ENCODE results near the gene PSD2.

PSD2 gene

DNA sequence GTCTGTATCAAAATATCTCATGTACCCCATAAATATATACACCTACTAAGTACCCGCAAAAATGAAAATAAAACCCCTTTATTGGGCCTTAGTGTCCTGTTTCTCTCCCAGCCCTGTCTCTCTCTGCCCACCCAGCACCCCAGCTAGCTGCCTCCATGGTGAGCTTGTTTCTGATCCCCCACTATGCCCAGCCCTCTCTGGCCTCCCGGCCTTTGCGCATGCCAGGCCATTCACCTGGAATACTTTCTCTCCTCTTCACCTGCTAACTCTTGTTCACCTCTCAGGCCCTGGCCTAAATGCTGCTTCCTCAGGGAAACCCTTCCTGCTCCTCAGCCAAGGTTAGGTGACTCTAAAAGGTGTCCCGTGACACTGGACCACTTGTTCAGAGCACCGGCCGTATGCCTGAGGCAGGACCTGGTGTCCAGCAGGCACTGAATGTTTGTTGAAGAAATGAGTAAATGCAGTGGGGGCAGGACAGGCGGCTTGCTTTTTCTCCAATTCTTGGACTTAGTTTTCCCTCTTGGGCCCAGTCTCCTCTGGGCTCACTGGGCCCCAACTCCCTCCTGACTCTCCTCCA lies 58.5 kb downstream of the PSD2 start:
- no peak for DNase-seq (ENCODE audit: low read depth, low spot score)

- no peak for DNase-seq (ENCODE audit: low read depth, low spot score)
These were observed 59.3 kb downstream of the PSD2 start for GRCh38 chr5:139854953-139855352.

- no peak for DNase-seq (ENCODE audit: low read depth, low spot score)
These were observed 59.8 kb downstream of the PSD2 start for GRCh38 chr5:139855451-139855850.

- DNase-seq (ENCODE audit: low read depth, low spot score), result no peak
These were observed 60.4 kb downstream of the PSD2 start for GRCh38 chr5:139855946-139856540.

DNA sequence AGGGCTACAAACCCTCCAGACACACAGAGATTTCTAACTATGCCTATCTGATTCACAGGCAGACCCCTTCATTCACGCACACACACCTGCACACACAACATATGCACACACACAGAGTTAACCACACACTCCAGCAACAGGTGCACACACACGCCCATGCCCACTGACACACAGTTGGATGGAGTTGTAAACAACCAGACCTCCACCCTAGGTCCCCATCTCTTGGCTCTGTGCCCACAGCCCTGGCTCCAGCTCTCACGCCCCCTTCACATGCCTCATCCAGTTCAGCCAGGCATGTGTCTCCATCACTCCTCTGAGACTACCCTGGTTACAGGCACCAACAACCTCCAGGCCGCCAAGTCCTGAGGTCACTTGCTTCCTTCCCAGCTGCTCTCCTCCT lies 61.1 kb downstream of the PSD2 start:
- DNase-seq (ENCODE audit: low read depth, low spot score), result no peak

DNA sequence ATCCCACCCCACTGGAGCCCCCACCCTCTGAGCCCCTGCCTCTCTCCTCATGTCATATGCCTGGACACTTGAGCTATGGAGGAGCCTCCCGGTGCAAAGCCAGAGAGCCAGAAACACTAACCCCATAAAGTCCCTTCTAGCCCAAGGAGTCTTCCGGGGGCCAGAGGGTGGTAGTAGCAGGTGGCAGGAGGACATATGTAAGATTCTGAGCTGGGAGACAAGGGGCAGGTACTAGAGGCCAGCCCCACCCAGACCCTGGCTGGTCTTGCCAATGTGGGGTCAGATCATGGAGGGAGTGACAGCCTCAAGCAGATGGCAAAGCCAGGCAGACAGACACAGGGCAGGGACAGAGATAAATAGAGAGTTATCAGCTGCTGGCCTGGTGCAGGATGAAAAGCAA lies 63.4 kb downstream of the PSD2 start:
- no peak for DNase-seq (ENCODE audit: low read depth, low spot score)

DNA sequence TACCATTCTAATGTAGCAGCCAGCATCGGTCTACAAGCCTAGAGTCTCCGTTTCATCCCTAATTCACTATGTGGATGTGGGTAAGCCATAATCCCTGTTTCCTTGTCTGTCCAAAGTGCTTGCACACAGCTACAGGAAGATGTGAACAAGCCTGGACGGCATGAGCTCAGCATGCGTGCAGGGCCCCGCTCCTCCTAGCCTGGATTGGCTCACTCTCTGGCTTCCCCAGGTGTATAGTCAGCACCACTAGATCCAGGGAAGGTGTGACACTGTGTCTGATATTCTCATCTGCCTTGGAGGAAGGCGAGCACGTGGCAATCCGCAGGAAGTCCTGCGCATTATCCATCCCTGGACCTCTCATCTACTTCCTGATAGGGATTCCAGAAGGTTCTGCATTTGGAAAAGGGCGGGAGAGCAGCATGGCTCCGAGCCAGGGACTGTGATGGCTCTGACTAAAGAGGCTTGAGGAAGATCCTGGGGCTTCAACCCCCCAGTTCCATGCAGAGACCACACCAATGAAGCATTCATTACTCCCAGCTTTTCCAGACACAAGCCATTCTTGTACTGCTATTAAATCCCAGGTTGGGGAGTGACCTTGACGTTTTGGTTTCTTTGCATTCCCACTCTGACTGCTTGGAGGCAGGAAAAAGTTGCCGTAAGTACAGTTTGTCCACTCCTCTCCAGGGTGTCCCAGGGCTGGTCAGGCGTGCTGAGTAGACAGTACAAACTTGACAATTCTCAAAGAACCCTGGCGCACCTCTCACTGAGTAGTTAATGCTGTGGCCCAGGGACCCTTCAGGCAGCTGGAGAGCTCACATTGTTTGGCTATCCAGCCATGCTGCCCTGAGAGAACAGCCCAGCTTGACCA lies 65.6 kb downstream of the PSD2 start:
- no peak for DNase-seq (ENCODE audit: low read depth, low spot score)

DNA sequence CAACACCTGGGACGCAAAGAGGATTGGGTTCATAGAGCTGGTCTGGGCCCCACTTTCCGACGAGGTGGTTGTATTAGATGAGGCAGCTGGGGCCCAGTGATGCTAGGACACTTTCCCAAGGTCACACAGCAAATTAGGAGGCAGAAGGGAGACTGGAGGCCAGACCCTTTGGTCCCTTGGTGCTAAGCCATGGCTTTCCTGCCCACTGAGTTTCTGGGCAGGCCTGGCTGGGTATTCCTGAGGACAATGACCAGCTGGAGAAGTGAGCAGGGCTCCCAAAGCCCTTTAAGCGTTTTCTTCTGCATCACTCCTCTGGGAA lies 66.2 kb downstream of the PSD2 start:
- DNase-seq (ENCODE audit: low read depth, low spot score), result no peak

DNA sequence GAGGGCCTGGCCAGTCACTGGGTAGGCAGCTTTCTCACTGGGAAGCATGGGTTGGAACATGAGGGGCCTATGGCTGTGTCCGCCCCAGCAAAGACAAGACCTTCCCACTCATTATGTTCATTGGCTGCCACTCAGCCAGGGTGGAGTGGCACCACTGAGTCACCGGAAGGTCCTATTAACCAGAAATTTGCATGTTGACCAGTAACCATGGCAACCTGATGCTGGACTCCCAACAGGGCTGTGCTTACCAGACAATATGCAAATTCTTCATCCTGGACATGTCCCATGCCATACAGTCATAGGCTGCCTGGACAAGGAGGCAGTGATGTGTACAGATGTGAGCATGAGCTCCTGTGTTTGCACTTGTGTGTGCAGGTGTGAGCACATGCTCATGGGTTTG lies 66.7 kb downstream of the PSD2 start:
- no peak for DNase-seq (ENCODE audit: low read depth, low spot score)

DNA sequence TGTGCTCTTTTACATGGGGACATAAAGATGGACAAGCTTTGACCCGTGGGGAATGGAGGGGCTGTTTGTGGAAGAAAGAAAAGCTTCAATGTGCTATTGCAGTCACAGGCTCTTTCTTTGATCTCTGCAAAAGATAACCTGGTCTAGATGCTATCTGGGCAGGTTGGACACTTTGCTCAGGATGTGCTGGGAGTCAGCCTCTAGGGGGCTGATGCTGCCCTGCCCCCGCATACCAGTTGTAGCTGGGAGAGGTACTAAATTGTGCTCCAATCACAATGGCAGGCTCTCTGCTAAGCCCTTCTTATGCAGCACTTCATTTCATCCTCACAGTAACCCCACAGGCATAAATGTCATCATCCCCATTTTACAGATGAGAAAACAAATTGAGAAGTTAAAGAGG lies 67.2 kb downstream of the PSD2 start:
- DNase-seq (ENCODE audit: low read depth, low spot score), result no peak

DNA sequence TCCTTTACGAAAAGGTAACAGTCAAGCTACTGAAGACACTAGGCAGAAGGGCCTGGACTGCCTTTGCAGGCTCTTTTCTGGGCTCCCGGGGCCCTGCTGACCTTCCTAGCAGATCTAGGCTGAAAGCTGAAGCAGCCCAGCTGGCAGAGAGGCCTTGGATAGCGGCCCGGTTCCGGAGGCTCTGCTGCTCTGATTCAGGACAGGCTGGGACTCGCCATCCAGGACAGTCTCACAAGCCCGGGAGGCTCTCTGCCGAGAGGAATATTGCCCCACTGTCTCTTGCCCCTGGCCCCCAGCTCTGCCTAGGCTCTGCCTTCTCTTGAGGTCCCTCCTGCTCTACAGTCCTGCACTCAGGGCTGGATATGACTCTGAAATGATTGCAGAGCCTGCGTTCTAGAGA lies 67.8 kb downstream of the PSD2 start:
- DNase-seq (ENCODE audit: low read depth, low spot score), result no peak

DNA sequence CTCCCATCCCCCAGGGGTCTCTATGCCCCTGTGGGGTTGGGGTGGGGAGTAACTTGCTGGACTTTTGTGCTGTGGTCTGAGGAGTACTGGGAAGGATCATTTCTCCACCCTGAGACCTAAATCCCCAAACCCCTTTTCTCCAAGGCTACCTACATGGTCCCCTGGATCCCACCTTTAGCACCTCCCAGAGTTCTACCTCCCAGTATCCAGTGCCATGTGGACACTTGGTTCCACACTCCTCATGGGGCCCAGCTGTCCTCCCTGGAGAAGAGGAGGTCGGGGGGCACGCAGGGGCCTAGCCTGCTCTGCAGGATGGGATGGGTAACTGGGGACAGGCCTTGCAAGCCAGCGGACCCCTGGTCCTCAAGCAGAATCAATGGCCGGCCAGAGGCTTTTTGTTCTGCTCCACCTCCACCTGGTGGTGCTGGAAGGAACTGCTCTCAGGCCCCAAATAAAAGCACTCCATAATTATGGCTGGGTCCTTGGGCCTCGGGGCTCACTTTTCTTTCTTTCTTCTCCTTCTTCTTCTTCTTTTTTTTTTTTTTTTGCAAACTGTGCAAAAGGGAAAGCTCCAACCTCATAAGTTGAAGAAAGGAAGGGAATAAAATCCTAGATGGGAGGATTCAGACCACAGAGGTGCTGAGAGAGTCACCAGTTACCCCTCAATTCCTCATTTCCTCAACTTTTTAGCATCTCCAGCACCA lies 68.4 kb downstream of the PSD2 start:
- DNase-seq (ENCODE audit: low read depth, low spot score), result no peak

- no peak for DNase-seq (ENCODE audit: low read depth, low spot score)
These were observed 69.3 kb downstream of the PSD2 start for GRCh38 chr5:139864716-139865483.

- no peak for DNase-seq (ENCODE audit: low read depth, low spot score)
These were observed 71.5 kb downstream of the PSD2 start for GRCh38 chr5:139867109-139867508.

GRCh38 chr5:139867581-139867980 lies 72.0 kb downstream of the PSD2 start:
- no peak for DNase-seq (ENCODE audit: low read depth, low spot score)

GRCh38 chr5:139869042-139869790 lies 73.6 kb downstream of the PSD2 start:
- no peak for DNase-seq (ENCODE audit: low read depth, low spot score)

GRCh38 chr5:139870677-139871076 lies 75.1 kb downstream of the PSD2 start:
- no peak for DNase-seq (ENCODE audit: low read depth, low spot score)

DNA sequence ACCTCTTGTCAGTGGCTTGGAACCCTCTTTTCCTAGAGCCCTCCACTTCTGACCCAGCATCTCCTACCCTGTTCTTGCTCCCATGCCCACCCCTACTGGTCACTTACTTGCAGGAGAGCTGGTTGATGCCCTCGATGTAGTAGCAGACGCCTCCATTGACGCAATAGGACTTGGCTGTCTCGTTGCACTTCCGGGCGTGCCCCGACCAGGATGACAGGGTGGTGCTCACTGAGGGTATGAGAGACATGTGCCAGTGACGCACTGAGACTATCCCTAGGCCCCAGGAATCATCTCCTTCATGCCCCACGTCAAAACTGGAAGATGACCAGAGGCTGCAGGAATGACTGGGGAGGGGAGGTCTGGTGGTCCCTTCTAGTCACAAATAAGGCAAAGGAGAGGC lies 76.0 kb downstream of the PSD2 start:
- no peak for DNase-seq (ENCODE audit: low read depth, low spot score)

GRCh38 chr5:139872052-139872766 lies 76.6 kb downstream of the PSD2 start:
- DNase-seq (ENCODE audit: low read depth, low spot score), result no peak

Measured in brain pericyte (primary cell).